PC-9 (cell line): ENCODE results near the gene DLGAP1.

Experiments used
- EZH2 ChIP-seq: fragments of 200-600 bp; sonication (generic); IDR thresholded peaks from 2 replicates; pipeline ENCODE4 v1.8.0; 2017; ENCODE audit warnings: antibody characterized with exemption, low read depth
- TF ChIP-seq, protein P1 (sequence below): fragments of 200-600 bp; sonication (generic); conservative IDR thresholded peaks from 2 replicates; pipeline ENCODE4 v1.6.1; 2017; ENCODE audit warnings: mixed run types, antibody characterized with exemption, mild to moderate bottlenecking, moderate library complexity

- TF ChIP-seq, protein P1, sequence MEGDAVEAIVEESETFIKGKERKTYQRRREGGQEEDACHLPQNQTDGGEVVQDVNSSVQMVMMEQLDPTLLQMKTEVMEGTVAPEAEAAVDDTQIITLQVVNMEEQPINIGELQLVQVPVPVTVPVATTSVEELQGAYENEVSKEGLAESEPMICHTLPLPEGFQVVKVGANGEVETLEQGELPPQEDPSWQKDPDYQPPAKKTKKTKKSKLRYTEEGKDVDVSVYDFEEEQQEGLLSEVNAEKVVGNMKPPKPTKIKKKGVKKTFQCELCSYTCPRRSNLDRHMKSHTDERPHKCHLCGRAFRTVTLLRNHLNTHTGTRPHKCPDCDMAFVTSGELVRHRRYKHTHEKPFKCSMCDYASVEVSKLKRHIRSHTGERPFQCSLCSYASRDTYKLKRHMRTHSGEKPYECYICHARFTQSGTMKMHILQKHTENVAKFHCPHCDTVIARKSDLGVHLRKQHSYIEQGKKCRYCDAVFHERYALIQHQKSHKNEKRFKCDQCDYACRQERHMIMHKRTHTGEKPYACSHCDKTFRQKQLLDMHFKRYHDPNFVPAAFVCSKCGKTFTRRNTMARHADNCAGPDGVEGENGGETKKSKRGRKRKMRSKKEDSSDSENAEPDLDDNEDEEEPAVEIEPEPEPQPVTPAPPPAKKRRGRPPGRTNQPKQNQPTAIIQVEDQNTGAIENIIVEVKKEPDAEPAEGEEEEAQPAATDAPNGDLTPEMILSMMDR = no peak
- TF ChIP-seq EZH2 = no peak
Measured at GRCh38 chr18:4035521-4035920, 419.6 kb downstream of the DLGAP1 start.
